ENCODE measurements around the gene ARAP3. TPM values are rescaled to one million over a fixed set of nuclear protein-coding genes. Genes with fewer than 3 reads are reported as not detected.

ARAP3 gene
- polyA plus RNA-seq, 1 donor from 2014 or later = 1.4 TPM

GRCh38 chr5:141664733-141665461, 17.1 kb downstream of the ARAP3 start:
- H3K9me2 ChIP-seq (ENCODE audit: insufficient read depth, low read length) = no peaks in the 10 kb centered on the region
- no peak overlapping the region for H3K4me3 ChIP-seq (ENCODE audit: low read length)
- no peaks in the 10 kb centered on the region for H3K27me3 ChIP-seq (ENCODE audit: insufficient read depth, low read depth, low read length)
- H3K4me2 ChIP-seq (ENCODE audit: low read length) = no peak overlapping the region
- H3K36me3 ChIP-seq (ENCODE audit: insufficient read depth, low read length) = no peaks in the 10 kb centered on the region
- TF ChIP-seq EZH2 (IDR thresholded peaks at IDR 0.05; ENCODE audit: borderline replicate concordance, insufficient read depth, low read length, poor library complexity, severe bottlenecking) (no peak), RAD21 (conservative IDR thresholded peaks at IDR 0.05) (peak; percentile 90), POLR2AphosphoS5 (IDR thresholded peaks at IDR 0.05) (no peak), MXI1 (conservative IDR thresholded peaks at IDR 0.05; ENCODE audit: poor library complexity, severe bottlenecking) (no peak), CTCF (IDR thresholded peaks at IDR 0.05; ENCODE audit: poor library complexity, severe bottlenecking) (peak; percentile 91), REST (IDR thresholded peaks at IDR 0.05; ENCODE audit: borderline replicate concordance) (no peak), SMC3 (conservative IDR thresholded peaks at IDR 0.05; ENCODE audit: poor library complexity) (peak; percentile 92), TAF1 (IDR thresholded peaks at IDR 0.05; ENCODE audit: low read depth) (no peak), EP300 (conservative IDR thresholded peaks at IDR 0.05; ENCODE audit: poor library complexity, severe bottlenecking) (no peak)
- H3K27ac ChIP-seq (ENCODE audit: low read length) = no peak overlapping the region
- H3K9ac ChIP-seq (ENCODE audit: low read length) = no peak overlapping the region
- H3K9me3 ChIP-seq (ENCODE audit: low read length) = no peaks in the 10 kb centered on the region
- no peak overlapping the region for H2AFZ ChIP-seq (ENCODE audit: low read depth, low read length)
- H3F3A ChIP-seq (ENCODE audit: insufficient read depth, low read length, poor library complexity, severe bottlenecking) = no peaks in the 10 kb centered on the region
- no peaks in the 10 kb centered on the region for H3K79me2 ChIP-seq (replicated peaks; ENCODE audit: insufficient read depth, low read length)
- no peaks in the 10 kb centered on the region for H4K20me1 ChIP-seq (ENCODE audit: insufficient read depth)

GRCh38 chr5:141663506-141663905, 18.5 kb downstream of the ARAP3 start:
- Histone ChIP-seq H2AFZ (ENCODE audit: low read depth, low read length) (no peak overlapping the region), H3K4me2 (ENCODE audit: low read length) (no peak overlapping the region), H3K4me3 (ENCODE audit: low read length) (no peak overlapping the region), H4K20me1 (ENCODE audit: insufficient read depth) (no peaks in the 10 kb centered on the region), H3F3A (ENCODE audit: insufficient read depth, low read length, poor library complexity, severe bottlenecking) (no peaks in the 10 kb centered on the region), H3K9me3 (ENCODE audit: low read length) (no peaks in the 10 kb centered on the region), H3K9ac (ENCODE audit: low read length) (no peak overlapping the region), H3K79me2 (replicated peaks; ENCODE audit: insufficient read depth, low read length) (no peaks in the 10 kb centered on the region), H3K9me2 (ENCODE audit: insufficient read depth, low read length) (no peaks in the 10 kb centered on the region), H3K27me3 (ENCODE audit: insufficient read depth, low read depth, low read length) (no peaks in the 10 kb centered on the region), H3K27ac (ENCODE audit: low read length) (no peak overlapping the region), H3K36me3 (ENCODE audit: insufficient read depth, low read length) (no peaks in the 10 kb centered on the region)
- TF ChIP-seq POLR2AphosphoS5 (IDR thresholded peaks at IDR 0.05) (no peak), SMC3 (conservative IDR thresholded peaks at IDR 0.05; ENCODE audit: poor library complexity) (no peak), EZH2 (IDR thresholded peaks at IDR 0.05; ENCODE audit: borderline replicate concordance, insufficient read depth, low read length, poor library complexity, severe bottlenecking) (no peak), CTCF (IDR thresholded peaks at IDR 0.05; ENCODE audit: poor library complexity, severe bottlenecking) (no peak), RAD21 (conservative IDR thresholded peaks at IDR 0.05) (no peak), MXI1 (conservative IDR thresholded peaks at IDR 0.05; ENCODE audit: poor library complexity, severe bottlenecking) (no peak), REST (IDR thresholded peaks at IDR 0.05; ENCODE audit: borderline replicate concordance) (no peak), TAF1 (IDR thresholded peaks at IDR 0.05; ENCODE audit: low read depth) (no peak), EP300 (conservative IDR thresholded peaks at IDR 0.05; ENCODE audit: poor library complexity, severe bottlenecking) (no peak)
